Gastrocnemius medialis (tissue), 4 donors: Measurements from ENCODE around the gene ABTB2. TPM values are rescaled to one million over a fixed set of nuclear protein-coding genes. Genes with fewer than 3 reads are reported as not detected.

Source experiments
- ATAC-seq, 2 donors: fragments of 150-250 bp; one replicate each; pipeline ENCODE4 v1.9.1; 2016
- DNase-seq, 2 donors: peaks; one replicate each; pipeline ENCODE4 v3.0.0-alpha.2; 2019
- H3K27ac ChIP-seq, 4 donors: fragments of 200-600 bp; sonication (generic); 1 replicate in 1 of 4; 2 replicates in 3 of 4; pipeline ENCODE4 v1.5.1; 2016 to 2018; ENCODE audit warnings: mild to moderate bottlenecking in 2 of 4, moderate library complexity in 1 of 4
- H3K27me3 ChIP-seq, 3 donors: fragments of 200-600 bp; sonication (generic) in 2 of 3; 1 replicate in 1 of 3; 2 replicates in 2 of 3; pipeline versions ENCODE4 v1.5.1 to v1.6.0; 2016 to 2019; ENCODE audit warnings: mild to moderate bottlenecking in 1 of 3, moderate library complexity in 1 of 3
- H3K36me3 ChIP-seq, 2 donors: fragments of 200-600 bp; sonication (generic) in 1 of 2; one replicate each; pipeline ENCODE4 v1.5.1; 2017 to 2018
- H3K4me1 ChIP-seq, 2 donors: fragments of 200-600 bp; sonication (generic) in 1 of 2; one replicate each; pipeline ENCODE4 v1.5.1; 2016 to 2017; ENCODE audit warnings: mild to moderate bottlenecking in 2 of 2
- H3K4me3 ChIP-seq, 4 donors: fragments of 200-600 bp; sonication (generic) in 3 of 4; 1 replicate in 1 of 4; 2 replicates in 3 of 4; pipeline ENCODE4 v1.5.1; 2016 to 2019; ENCODE audit warnings: mild to moderate bottlenecking in 2 of 4
- H3K9me3 ChIP-seq, 3 donors: fragments of 200-600 bp; sonication (generic) in 2 of 3; 1 replicate in 1 of 3; 2 replicates in 2 of 3; pipeline ENCODE4 v1.5.1; 2016 to 2019
- POLR2A ChIP-seq, 2 donors: fragments of 450-650 bp; IDR thresholded peaks; one replicate each; pipeline ENCODE4 v1.6.1; 2017; ENCODE audit warnings: antibody characterized with exemption in 2 of 2, mild to moderate bottlenecking in 2 of 2, moderate library complexity in 2 of 2
- in situ Hi-C, 4 donors: fragments of 200-750 bp; cut with MboI; loops; one replicate each; pipeline versions ENCODE4 v1.15.0 to v1.8.0; 2017; ENCODE audit warnings: low sequenced_read_pairs in 4 of 4
- intact Hi-C: fragments of 100-400 bp; cut with DNase I; formaldehyde crosslinking; loops from one replicate; pipeline ENCODE4 v1.15.1; 2023; ENCODE audit warnings: low total_unique reads
- total RNA-seq, 4 donors: library from RNA; depleted of rRNA; stranded (reverse); fragments of >200 nt; gene quantifications; one replicate each; pipeline versions ENCODE4 v1.1.0 to v1.2.3, GENCODE V29; 2016
- TF ChIP-seq, protein P1 (sequence below), 5 experiments: fragments of 450-650 bp in 3 of 5; fragments of 200-600 bp in 2 of 5; sonication (generic) in 2 of 5; IDR thresholded peaks in 4 of 5; conservative IDR thresholded peaks in 1 of 5; 1 replicate in 4 of 5; 2 replicates in 1 of 5; pipeline ENCODE4 v1.5.1; 2016 to 2019; ENCODE audit warnings: antibody characterized with exemption in 5 of 5, mild to moderate bottlenecking in 3 of 5, moderate library complexity in 3 of 5

The ABTB2 gene
- total RNA-seq, 4 donors from 2014 or later: 8.8 to 30.7 (median 12.2) TPM

DNA sequence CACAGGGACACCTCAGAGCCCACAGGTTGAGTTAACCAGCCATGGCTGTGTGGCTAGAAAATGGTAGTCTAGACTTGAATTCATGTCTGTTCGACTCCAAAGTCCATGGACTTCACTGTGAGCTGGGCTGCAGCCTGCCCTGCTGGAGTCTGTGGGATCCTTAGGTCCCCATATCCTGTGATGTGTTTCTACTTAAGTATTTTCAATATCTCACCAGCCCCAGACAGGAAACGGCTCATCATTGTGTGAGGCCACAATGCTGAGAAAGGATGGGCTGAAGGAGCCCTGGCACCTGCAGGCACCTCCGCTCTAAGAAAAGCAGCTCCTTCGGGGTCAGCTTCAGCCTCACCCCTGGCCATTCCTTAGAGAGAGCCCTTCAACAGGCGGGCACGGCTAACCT is 159.3 kb downstream of the ABTB2 start:
- ATAC-seq (no peak), DNase-seq (no peak)
- Histone ChIP-seq H3K4me1 (peaks cover 3 to 6% of the 10 kb centered on the region in 2 donors), H3K9me3 (no peaks in the 10 kb centered on the region), H3K36me3 (no peaks in the 10 kb centered on the region), H3K4me3 (no peak overlapping the region), H3K27ac (no peak overlapping the region), H3K27me3 (no peaks in the 10 kb centered on the region)
- intact Hi-C loops: no loop called here
- TF ChIP-seq, protein P1, sequence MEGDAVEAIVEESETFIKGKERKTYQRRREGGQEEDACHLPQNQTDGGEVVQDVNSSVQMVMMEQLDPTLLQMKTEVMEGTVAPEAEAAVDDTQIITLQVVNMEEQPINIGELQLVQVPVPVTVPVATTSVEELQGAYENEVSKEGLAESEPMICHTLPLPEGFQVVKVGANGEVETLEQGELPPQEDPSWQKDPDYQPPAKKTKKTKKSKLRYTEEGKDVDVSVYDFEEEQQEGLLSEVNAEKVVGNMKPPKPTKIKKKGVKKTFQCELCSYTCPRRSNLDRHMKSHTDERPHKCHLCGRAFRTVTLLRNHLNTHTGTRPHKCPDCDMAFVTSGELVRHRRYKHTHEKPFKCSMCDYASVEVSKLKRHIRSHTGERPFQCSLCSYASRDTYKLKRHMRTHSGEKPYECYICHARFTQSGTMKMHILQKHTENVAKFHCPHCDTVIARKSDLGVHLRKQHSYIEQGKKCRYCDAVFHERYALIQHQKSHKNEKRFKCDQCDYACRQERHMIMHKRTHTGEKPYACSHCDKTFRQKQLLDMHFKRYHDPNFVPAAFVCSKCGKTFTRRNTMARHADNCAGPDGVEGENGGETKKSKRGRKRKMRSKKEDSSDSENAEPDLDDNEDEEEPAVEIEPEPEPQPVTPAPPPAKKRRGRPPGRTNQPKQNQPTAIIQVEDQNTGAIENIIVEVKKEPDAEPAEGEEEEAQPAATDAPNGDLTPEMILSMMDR (IDR thresholded peaks at IDR 0.05 in 4 of 5, conservative IDR thresholded peaks at IDR 0.05 in 1 of 5): no peak
- TF ChIP-seq POLR2A (IDR thresholded peaks at IDR 0.05): no peak
- in situ Hi-C loops: loop anchor here in 2 of 4 donors (25.0 kb wide), 1 partner anchor 289 kb away; no protein-coding TSS in a partner anchor

DNA sequence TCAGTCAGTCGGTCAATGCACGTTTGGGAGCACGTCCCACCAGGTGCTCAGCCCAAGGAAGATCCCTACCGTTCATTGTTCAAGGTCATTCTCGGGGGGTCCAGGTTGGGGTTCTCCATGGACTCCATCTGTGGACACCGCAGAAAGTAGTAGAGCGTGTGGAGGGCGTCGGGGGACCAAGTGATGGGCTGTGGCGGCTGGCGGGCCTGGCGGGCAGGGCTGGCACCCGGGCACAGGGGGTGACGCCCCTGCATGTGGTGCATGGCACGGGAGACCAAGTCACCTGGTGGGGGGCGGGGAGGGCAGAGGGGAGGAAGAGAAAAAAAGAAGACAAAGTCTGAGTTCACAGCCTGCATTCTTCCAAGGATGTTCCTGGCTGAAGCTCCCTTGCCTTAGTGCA is 160.6 kb downstream of the ABTB2 start:
- peaks cover 6 to 11% of the 10 kb centered on the region in 2 donors for H3K4me1 ChIP-seq
- no peak for DNase-seq
- intact Hi-C loops (no loop called here), in situ Hi-C loops (loop anchor here in 2 of 4 donors (25.0 kb wide), 1 partner anchor 290 kb away; no protein-coding TSS in a partner anchor)
- no peak for ATAC-seq
- H3K27ac ChIP-seq: no peak overlapping the region
- H3K27me3 ChIP-seq: no peaks in the 10 kb centered on the region
- H3K4me3 ChIP-seq: no peak overlapping the region
- TF ChIP-seq, protein P1 (IDR thresholded peaks at IDR 0.05 in 4 of 5, conservative IDR thresholded peaks at IDR 0.05 in 1 of 5): no peak
- TF ChIP-seq POLR2A (IDR thresholded peaks at IDR 0.05): no peak
- H3K9me3 ChIP-seq: no peaks in the 10 kb centered on the region
- no peaks in the 10 kb centered on the region for H3K36me3 ChIP-seq

DNA sequence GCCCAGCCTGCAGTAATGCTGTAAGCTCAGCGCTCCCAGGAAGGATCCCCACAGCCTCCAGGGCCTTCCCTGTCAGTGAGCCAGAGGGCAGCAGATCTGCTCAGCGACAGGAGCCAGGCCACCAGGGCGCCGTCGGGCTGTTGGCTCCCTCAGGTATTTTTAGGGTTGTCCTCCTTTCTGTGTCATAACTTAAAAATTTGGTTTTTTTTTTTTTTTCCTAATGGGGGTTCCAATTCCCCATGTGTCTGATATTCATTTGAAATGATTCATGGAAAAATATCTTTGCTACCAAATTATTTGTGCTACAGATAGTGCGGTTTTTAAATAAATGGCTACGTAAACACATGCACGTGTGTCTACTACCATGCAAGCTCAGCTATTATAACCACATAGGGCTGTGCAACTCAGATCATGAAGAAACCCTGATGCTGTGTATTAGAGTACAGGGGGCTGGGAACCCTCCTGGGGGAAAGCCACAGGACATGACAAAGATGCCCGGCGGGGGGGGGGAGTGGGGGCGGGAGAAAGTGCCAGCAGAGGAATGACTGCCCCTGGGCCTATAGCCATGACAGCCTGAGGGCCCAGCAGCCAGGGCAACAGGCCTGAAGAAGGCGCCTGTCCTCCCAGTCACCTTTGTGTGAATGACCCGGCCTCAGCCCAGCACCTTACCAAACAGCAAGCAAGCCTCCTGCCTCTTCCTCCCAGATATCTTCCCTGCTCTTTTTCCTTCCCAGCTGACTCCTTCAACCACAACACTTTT is 163.1 kb downstream of the ABTB2 start:
- in situ Hi-C loops (loop anchor here in 2 of 4 donors (25.0 kb wide), 1 partner anchor 293 kb away; no protein-coding TSS in a partner anchor), intact Hi-C loops (no loop called here)
- H3K4me3 ChIP-seq: no peak overlapping the region
- TF ChIP-seq, protein P1 (IDR thresholded peaks at IDR 0.05 in 4 of 5, conservative IDR thresholded peaks at IDR 0.05 in 1 of 5): no peak
- TF ChIP-seq POLR2A (IDR thresholded peaks at IDR 0.05): no peak
- H3K27me3 ChIP-seq: no peaks in the 10 kb centered on the region
- H3K36me3 ChIP-seq: no peaks in the 10 kb centered on the region
- H3K4me1 ChIP-seq: peaks cover 6 to 11% of the 10 kb centered on the region in 2 donors
- H3K9me3 ChIP-seq: no peaks in the 10 kb centered on the region
- ATAC-seq: no peak
- DNase-seq: no peak
- H3K27ac ChIP-seq: no peak overlapping the region

DNA sequence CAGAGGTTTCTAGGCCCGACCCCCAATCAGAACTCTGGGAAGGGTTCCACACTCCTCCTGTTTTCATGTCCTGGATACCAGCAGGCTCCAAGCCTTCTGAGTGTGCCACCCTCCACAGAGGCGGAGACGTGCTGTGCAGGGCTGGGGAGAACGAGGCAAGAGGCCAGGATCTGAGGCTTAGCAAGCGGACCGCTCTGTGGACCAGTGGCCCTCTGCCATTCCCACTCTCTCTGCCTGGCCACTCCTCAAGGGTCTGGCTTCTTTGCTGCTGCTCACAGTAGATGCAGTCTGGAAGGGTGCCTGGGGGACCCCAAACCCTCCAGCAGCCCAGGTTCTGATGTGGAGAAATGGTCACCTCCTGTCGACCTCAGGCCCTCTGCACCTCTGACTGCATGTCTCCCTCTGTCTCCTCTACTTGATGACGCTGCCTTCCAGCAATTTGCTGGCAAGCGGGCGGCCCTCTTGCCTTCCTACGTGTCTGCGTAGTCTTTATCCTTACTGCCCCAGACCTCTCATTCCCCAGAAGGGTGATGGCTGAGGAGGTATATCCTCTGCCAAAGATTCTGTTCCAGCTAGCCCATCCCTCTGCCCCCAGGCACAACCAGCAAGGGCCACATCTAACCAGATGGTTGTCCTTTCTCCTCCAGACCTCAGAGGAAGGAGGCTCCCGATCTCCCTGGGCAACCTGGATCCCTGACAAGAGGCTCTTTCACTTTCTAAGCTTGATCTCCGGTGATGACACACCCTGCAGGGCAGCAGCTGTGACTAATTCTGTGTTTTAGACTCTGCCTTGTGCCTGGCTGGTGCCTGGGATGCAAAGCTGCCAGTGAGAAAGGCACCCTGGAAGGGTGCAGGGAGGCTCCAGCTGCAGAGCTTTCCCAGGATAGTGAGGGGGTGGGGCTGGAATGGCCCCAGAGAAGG is 165.1 kb downstream of the ABTB2 start:
- TF ChIP-seq POLR2A (IDR thresholded peaks at IDR 0.05): no peak
- TF ChIP-seq, protein P1 (IDR thresholded peaks at IDR 0.05 in 4 of 5, conservative IDR thresholded peaks at IDR 0.05 in 1 of 5): no peak
- peak overlapping the region; percentile 24 to 67 (median 52) for H3K27ac ChIP-seq
- H3K9me3 ChIP-seq: no peaks in the 10 kb centered on the region
- in situ Hi-C loops (loop anchor here in 2 of 4 donors (25.0 kb wide), 1 partner anchor 295 kb away; no protein-coding TSS in a partner anchor), intact Hi-C loops (no loop called here)
- no peaks in the 10 kb centered on the region for H3K27me3 ChIP-seq
- no peak overlapping the region for H3K4me3 ChIP-seq
- no peaks in the 10 kb centered on the region for H3K36me3 ChIP-seq
- ATAC-seq (peak; percentile 94 to 97), DNase-seq (peak; percentile 37 to 72)
- H3K4me1 ChIP-seq: peaks cover 6 to 11% of the 10 kb centered on the region in 2 donors
